Sigmoid colon (tissue), 7 donors: ENCODE results near the gene SH2D2A. TPM values are rescaled to one million over a fixed set of nuclear protein-coding genes. Genes with fewer than 3 reads are reported as not detected.

ENCODE experiments used
- DNase-seq: peaks from one replicate; pipeline ENCODE4 v3.0.0-alpha.2; 2019
- H3K27ac ChIP-seq, 4 donors: fragments of 200-600 bp; sonication (generic); one replicate each; pipeline ENCODE4 v1.5.1; 2016 to 2019; ENCODE audit warnings: mild to moderate bottlenecking in 1 of 4
- H3K27me3 ChIP-seq, 3 donors: fragments of 200-600 bp; sonication (generic); one replicate each; pipeline ENCODE4 v1.5.1; 2019; ENCODE audit warnings: mild to moderate bottlenecking in 1 of 3
- H3K36me3 ChIP-seq, 4 donors: fragments of 200-600 bp; sonication (generic); one replicate each; pipeline ENCODE4 v1.5.1; 2016 to 2019
- H3K4me1 ChIP-seq, 4 donors: fragments of 200-600 bp; sonication (generic); one replicate each; pipeline ENCODE4 v1.5.1; 2017 to 2019
- H3K4me3 ChIP-seq, 4 donors: fragments of 200-600 bp; sonication (generic); one replicate each; pipeline ENCODE4 v1.5.1; 2017 to 2019; ENCODE audit warnings: mild to moderate bottlenecking in 2 of 4, moderate library complexity in 1 of 4
- H3K9me3 ChIP-seq, 4 donors: fragments of 200-600 bp in 3 of 4; sonication (generic) in 3 of 4; one replicate each; pipeline versions ENCODE4 v1.5.1 to v1.6.1; 2013 to 2019
- CTCF ChIP-seq, 4 experiments: fragments of 450-650 bp in 3 of 4; fragments of 200-600 bp in 1 of 4; IDR thresholded peaks; one replicate each; pipeline ENCODE4 v1.5.1; 2016 to 2019; ENCODE audit warnings: antibody characterized with exemption in 4 of 4, mild to moderate bottlenecking in 3 of 4, moderate library complexity in 2 of 4
- EP300 ChIP-seq, 4 donors: sonication (generic); formaldehyde crosslinking; IDR thresholded peaks; one replicate each; pipeline ENCODE4 v1.6.1; 2017; ENCODE audit warnings: antibody characterized with exemption in 4 of 4
- POLR2A ChIP-seq, 2 donors: fragments of 450-650 bp; IDR thresholded peaks; one replicate each; pipeline ENCODE4 v1.6.1; 2016; ENCODE audit warnings: antibody characterized with exemption in 2 of 2, mild to moderate bottlenecking in 2 of 2, moderate library complexity in 2 of 2
- POLR2AphosphoS5 ChIP-seq, 4 donors: sonication (generic); formaldehyde crosslinking; IDR thresholded peaks; one replicate each; pipeline ENCODE4 v1.6.1; 2017; ENCODE audit warnings: antibody characterized with exemption in 4 of 4
- WGBS, 2 donors: extraction: QIAGEN DNeasy Blood & Tissue Kit; methylation state at CpG; one replicate each; pipeline ENCODE4 v1.1.7; 2013; 5-methylcytosine and 5-hydroxymethylcytosine counted together
- intact Hi-C: fragments of 100-400 bp; cut with DNase I; formaldehyde crosslinking; loops from one replicate; pipeline ENCODE4 v1.15.1; 2023
- polyA plus RNA-seq, 3 donors: library from polyadenylated mRNA; stranded (reverse); fragments of 200-250 nt; gene quantifications; one replicate each; pipeline ENCODE4 v1.2.3, GENCODE V29; 2013
- total RNA-seq, 4 donors: library from RNA; depleted of rRNA; stranded (reverse); fragments of >200 nt; gene quantifications; one replicate each; pipeline ENCODE4 v1.1.0, GENCODE V29; 2016
- donor health status: healthy with polysubstance abuse.
- donor health status: Bipolar disorder and iron deficiency.
- donor health status: healthy.

SH2D2A gene
- total and polyA plus RNA-seq, 7 donors = 0.69 to 8.2 (median 3.3) TPM

GRCh38 chr1:156863631-156864030, 47.0 kb upstream of the SH2D2A start:
- Histone ChIP-seq H3K4me3 (no peak overlapping the region), H3K27me3 (peaks cover 21 to 83% (median 61%) of the 10 kb centered on the region in 3 donors), H3K36me3 (no peaks in the 10 kb centered on the region), H3K27ac (no peak overlapping the region), H3K9me3 (no peaks in the 10 kb centered on the region), H3K4me1 (peaks cover 0 to 27% (median 27%) of the 10 kb centered on the region in 4 donors)
- 59 to 78% methylated on average over 7 of the region's 7 CpGs for WGBS, 2 donors
- TF ChIP-seq POLR2A (IDR thresholded peaks at IDR 0.05) (no peak), CTCF (IDR thresholded peaks at IDR 0.05) (no peak), EP300 (IDR thresholded peaks at IDR 0.05) (no peak), POLR2AphosphoS5 (IDR thresholded peaks at IDR 0.05) (no peak)
- intact Hi-C loops = loop anchor here (10.0 kb wide), 1 partner anchor 139 kb away; the partner anchor contains the start of genes ISG20L2 and METTL25B
- DNase-seq = no peak

DNA sequence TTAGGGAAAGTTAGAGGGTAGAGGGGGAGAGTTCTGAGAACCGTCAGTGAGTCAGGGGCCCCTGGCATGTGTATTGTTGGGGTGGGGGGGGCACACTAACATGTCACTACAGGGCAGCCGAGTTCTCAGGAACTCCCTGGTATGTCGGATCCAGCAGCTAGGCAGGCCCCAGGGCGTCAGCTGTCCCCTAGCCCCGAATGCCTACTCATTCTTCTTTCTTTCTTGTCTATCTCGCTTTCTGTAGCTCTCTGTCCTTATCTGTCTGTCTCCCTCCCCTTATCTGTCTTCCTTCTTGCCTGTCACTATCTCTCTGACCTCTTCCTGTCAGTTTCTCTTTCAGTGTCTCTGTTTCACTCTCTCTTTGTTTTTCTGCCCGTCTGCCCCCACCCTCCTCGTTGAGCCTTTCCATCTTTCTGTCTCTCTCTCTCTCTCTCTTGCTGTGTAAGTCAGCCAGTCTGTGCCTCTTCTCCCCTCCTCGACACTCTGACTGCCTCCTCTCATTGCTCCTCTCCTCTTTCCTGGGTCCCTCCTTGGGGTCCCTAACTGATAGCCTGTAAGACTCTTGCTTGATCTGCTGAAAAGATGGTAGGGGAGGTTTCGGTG, 46.5 kb upstream of the SH2D2A start:
- intact Hi-C loops = loop anchor here (10.0 kb wide), 1 partner anchor 138 kb away; the partner anchor contains the start of genes ISG20L2 and METTL25B
- no peaks in the 10 kb centered on the region for H3K9me3 ChIP-seq
- no peak for TF ChIP-seq POLR2A (IDR thresholded peaks at IDR 0.05)
- no peak for TF ChIP-seq CTCF (IDR thresholded peaks at IDR 0.05)
- no peak for TF ChIP-seq EP300 (IDR thresholded peaks at IDR 0.05)
- TF ChIP-seq POLR2AphosphoS5 (IDR thresholded peaks at IDR 0.05) = no peak
- H3K4me1 ChIP-seq = peaks cover 0 to 32% (median 28%) of the 10 kb centered on the region in 4 donors
- H3K36me3 ChIP-seq = no peaks in the 10 kb centered on the region
- WGBS, 2 donors = 55 to 65% methylated on average over 10 of the region's 10 CpGs
- no peak overlapping the region for H3K27ac ChIP-seq
- no peak for DNase-seq
- no peak overlapping the region for H3K4me3 ChIP-seq
- peaks cover 21 to 88% (median 66%) of the 10 kb centered on the region in 3 donors for H3K27me3 ChIP-seq

- Histone ChIP-seq H3K27me3 (peaks cover 21 to 93% (median 71%) of the 10 kb centered on the region in 3 donors), H3K4me1 (peaks cover 0 to 32% (median 28%) of the 10 kb centered on the region in 4 donors), H3K36me3 (no peaks in the 10 kb centered on the region), H3K9me3 (no peaks in the 10 kb centered on the region), H3K27ac (no peak overlapping the region), H3K4me3 (no peak overlapping the region)
- no peak for TF ChIP-seq CTCF (IDR thresholded peaks at IDR 0.05)
- intact Hi-C loops = loop anchor here (10.0 kb wide), 1 partner anchor 138 kb away; the partner anchor contains the start of genes ISG20L2 and METTL25B
- DNase-seq = no peak
- 74 to 86% methylated on average over 6 of the region's 6 CpGs for WGBS, 2 donors
Observed at GRCh38 chr1:156862584-156862983, 45.9 kb upstream of the SH2D2A start.

DNA sequence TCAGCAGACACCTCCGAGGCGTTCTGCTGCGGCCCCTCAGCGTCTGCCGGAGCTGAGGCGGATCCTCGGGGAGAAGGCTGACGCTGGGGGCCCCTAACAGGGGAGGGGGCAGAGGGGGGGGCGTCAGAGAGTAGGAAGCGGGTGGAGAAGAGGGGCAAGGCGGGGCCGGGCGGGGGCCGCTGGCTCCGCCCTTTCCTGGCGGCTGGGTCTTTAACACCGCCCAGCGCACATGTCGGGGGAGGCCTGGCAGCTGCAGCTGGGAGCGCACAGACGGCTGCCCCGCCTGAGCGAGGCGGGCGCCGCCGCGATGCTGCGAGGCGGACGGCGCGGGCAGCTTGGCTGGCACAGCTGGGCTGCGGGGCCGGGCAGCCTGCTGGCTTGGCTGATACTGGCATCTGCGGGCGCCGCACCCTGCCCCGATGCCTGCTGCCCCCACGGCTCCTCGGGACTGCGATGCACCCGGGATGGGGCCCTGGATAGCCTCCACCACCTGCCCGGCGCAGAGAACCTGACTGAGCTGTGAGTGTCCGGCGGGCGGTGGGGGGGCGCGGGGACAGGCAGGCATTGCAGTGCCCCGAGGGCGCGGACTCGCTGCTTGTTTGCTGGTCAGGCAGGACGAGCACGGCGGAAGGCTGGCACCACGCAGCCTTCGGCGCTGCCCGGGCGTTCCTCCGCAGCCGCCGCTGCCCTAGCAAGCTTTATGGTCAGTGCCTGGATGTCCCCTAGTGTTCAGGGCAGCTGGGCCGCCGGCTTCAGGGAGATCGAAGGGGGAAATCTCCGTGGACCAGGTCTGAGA, 44.2 kb upstream of the SH2D2A start, which contains the start of gene NTRK1:
TSS of gene NTRK1 (plus strand) at position 238 of the 796 bp plus-strand sequence. CDS start at position 308, 70 bp downstream.
- WGBS, 2 donors = 3% methylated on average over 69 of the region's 69 CpGs
- no peaks in the 10 kb centered on the region for H3K9me3 ChIP-seq
- H3K4me3 ChIP-seq = peak within 1 kb of the TSS; percentile 4 to 35 (median 19)
- H3K27ac ChIP-seq = no peak within 1 kb of the TSS
- TF ChIP-seq POLR2A (IDR thresholded peaks at IDR 0.05) (no peak), POLR2AphosphoS5 (IDR thresholded peaks at IDR 0.05) (no peak), CTCF (IDR thresholded peaks at IDR 0.05) (no peak), EP300 (IDR thresholded peaks at IDR 0.05) (no peak)
- intact Hi-C loops = loop anchor here (10.0 kb wide), 1 partner anchor 136 kb away; the partner anchor contains the start of genes ISG20L2 and METTL25B
- DNase-seq = no peak
- peaks cover 21 to 84% (median 68%) of the 10 kb centered on the region in 3 donors for H3K27me3 ChIP-seq
- H3K4me1 ChIP-seq = peaks cover 0 to 32% (median 28%) of the 10 kb centered on the region in 4 donors
- H3K36me3 ChIP-seq = no peaks in the 10 kb centered on the region
